ENCODE measurements around the gene ZFP14.
"Not testable (repeated sequence)": the region's sequence is repeated elsewhere in the genome, so short reads cannot be mapped to it uniquely, and the experiment has no call there.

ZFP14 gene

GRCh38 chr19:36329534-36329933 is 49.5 kb downstream of the ZFP14 start:
- DNase-seq, result not testable (repeated sequence)

GRCh38 chr19:36326649-36327048 is 52.4 kb downstream of the ZFP14 start:
- DNase-seq, result not testable (repeated sequence)

GRCh38 chr19:36315164-36315563 is 63.8 kb downstream of the ZFP14 start:
- not testable (repeated sequence) for DNase-seq

GRCh38 chr19:36314053-36314452 is 64.9 kb downstream of the ZFP14 start:
- not testable (repeated sequence) for DNase-seq

GRCh38 chr19:36311098-36311760 is 67.8 kb downstream of the ZFP14 start:
- not testable (repeated sequence) for DNase-seq

- DNase-seq, result not testable (repeated sequence)
Measured at GRCh38 chr19:36310416-36310990, 68.5 kb downstream of the ZFP14 start.

GRCh38 chr19:36309759-36310158 is 69.2 kb downstream of the ZFP14 start:
- DNase-seq, result not testable (repeated sequence)

GRCh38 chr19:36309309-36309708 is 69.7 kb downstream of the ZFP14 start:
- DNase-seq, result not testable (repeated sequence)

- DNase-seq, result not testable (repeated sequence)
Measured at GRCh38 chr19:36292317-36292716, 86.7 kb downstream of the ZFP14 start.
